Activated CD8-positive, alpha-beta memory T cell treated with anti-CD3 and anti-CD28 coated beads, Interleukin-2, amount 50 U/mL, for 48 hours (primary cell): ENCODE data around the gene TGFBR3L.
"Not testable (repeated sequence)": the region's sequence is repeated elsewhere in the genome, so short reads cannot be mapped to it uniquely, and the experiment has no call there.

Source experiments
- DNase-seq: peaks from one replicate; pipeline ENCODE4 v3.0.0-alpha.2; 2020

TGFBR3L gene

DNA sequence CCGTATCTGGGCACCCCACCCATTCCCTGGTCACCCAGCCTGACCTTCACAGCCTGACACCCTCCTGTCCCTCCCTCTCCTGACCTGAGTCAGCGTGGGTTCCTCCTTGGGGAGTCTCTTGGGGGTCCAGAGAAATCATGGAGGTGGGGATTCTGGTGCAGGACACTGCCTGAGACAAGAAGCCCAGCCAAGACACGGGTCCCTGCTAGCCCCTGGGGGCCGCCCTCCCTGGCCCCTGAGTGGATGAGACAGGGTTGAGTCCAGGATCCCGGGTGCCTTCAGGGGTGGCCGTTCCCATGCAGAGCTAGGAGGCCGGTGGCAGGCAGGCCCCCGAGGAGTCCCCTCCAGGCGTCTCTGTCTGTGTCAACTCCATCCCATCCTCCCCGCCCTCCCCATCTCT, 9.4 kb upstream of the TGFBR3L start:
- DNase-seq, result no peak

DNA sequence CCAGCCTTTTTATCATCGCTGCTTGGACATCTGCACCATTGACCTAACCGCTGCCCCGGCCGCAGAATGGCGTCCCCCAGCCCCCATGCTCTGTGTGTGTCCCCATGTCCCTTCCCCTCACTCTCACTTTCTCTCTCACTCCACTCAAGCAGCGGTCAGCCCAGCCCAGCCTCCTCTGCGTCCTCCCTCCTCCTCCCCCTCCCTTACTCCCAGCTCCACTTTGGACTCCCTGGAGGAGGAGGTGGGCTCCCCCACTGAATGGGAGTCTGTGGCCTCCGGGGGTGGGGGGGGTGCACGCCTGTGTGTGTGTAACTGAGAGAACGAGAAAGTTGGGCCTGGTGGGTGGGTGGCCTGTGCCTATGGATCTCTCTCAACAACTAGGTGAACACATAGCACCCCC, 8.8 kb upstream of the TGFBR3L start:
- no peak for DNase-seq

DNA sequence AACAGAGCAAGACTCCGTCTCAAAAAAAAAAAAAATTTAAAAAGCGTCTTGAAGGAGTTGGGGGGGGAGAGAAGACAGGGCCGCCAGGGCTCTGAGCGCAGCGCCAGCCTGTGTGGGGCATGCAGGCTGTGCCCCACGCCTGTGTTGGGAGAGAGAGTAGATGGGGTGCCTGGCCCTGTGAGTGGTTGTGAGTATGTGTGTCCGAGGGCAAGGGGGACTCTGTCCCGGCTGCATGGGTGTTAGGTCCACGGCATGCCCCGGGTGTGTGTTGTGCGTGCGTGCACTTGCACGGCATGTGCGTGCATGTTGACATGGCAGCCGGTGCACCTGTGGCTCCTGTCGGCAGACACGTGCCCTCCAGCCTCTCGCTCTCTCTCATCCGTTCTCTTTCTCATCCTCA, 7.5 kb upstream of the TGFBR3L start:
- DNase-seq, result no peak

DNA sequence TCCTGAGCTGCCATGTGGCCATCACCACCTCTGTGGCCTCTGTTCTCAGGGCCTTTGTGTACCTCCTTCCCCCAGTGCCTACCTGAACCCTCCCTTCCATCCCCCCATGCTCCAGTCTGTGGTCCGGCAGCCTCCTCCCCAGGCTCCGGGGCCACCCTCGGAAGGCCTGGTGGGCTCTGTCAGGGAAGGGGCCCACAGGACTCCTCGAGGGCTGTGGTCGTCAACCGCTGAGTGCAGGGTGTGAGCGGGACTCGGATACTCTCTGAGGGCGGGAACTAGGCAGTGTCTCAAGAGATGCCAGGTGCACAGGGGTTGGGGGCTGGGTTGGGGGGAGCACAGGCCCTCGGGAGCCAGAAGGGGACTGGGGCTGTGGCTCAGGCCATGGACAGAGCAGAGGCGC, 7.1 kb upstream of the TGFBR3L start:
- DNase-seq, result no peak

DNA sequence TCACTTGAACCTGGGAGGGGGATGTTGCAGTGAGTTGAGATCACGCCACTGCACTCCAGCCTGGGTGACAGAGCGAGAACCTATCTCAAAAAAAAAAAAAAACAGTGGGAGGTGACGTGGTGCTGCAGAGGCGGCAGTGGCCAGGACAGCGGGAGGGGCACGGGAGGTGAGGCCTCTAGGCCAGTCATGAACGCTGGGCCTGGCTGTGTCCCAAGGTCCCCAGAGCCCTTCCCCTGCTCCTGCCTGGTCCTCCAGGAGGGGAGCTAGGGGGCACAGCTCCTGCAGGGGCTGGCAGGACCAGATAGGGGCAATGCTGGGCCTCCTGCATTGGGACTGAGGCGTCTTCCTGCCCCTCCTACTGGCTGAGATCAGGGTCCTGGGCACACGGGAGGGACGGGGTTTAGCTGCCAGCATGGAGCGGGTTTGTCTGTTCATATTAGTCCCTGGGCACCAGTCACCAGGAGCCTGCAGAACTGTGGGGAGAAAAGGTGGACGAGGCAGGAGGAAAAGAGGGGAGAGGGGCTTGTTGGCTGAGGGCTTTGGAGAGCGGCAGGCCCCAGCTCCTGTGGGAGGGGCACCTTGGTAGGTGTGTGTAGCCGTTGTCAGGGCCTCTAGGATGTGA, 6.4 kb upstream of the TGFBR3L start:
- no peak for DNase-seq

DNA sequence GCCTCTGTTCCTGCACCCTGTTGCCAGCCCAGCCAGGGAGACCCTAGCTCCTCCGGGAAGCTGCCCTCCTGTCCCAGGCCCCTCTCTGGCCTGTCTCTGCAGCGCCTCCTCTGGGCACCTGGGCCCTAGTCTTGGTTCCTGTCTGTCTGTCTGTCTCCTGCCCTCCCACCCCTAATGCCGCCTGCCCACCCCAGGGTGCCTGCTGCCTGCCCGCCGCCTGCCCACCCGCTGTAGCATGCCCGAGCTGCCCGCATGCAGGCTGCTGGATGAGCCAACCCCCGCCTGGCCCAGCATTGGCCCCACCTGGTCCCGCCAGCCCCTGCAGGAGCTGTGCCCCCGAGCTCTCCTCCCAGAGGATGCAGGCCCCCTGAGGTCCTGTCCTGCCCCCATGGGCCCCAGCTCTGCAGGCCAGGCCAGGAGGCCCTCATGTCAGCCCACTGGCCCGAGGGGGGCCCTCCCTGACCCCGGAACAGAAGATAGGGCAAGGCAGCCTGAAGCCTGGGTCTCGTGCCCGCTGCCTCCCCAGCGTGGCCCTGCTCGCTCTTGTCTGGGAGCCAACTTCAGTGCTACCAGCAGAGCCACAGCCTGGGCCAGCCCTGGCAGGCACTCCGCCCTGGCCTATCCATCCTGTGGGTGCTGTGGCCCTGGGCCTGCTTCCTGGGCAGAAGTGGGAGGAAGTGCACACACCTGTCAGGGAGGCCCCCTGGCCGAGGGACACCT, 5.7 kb upstream of the TGFBR3L start:
- DNase-seq, result no peak

DNA sequence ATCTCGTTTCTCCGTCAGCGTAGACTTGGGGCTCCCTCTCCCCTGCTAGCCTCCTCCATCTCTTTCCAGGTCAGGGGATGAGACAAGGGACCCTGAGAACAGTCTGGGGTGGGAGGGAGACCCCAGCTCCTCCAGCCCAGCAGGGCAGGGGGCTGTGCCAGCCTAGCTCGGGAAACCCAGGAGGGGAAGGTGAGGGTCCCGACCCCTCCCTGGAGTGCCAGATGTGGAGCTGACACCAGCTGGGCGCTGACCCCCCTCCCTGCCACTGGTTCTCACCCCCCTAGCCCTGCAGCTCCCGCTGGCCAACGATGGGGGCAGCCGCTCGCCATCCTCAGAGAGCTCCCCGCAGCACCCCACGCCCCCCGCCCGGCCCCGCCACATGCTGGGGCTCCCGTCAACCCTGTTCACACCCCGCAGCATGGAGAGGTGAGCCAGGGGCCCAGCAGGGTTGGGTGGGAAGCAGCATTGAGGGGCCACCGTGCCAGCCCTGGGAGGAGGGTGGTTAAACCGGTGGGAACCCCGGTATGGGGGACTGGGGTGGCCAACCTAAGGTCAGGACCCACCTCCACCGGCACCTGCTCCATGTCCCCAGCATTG, 5.1 kb upstream of the TGFBR3L start:
- DNase-seq, result no peak

DNA sequence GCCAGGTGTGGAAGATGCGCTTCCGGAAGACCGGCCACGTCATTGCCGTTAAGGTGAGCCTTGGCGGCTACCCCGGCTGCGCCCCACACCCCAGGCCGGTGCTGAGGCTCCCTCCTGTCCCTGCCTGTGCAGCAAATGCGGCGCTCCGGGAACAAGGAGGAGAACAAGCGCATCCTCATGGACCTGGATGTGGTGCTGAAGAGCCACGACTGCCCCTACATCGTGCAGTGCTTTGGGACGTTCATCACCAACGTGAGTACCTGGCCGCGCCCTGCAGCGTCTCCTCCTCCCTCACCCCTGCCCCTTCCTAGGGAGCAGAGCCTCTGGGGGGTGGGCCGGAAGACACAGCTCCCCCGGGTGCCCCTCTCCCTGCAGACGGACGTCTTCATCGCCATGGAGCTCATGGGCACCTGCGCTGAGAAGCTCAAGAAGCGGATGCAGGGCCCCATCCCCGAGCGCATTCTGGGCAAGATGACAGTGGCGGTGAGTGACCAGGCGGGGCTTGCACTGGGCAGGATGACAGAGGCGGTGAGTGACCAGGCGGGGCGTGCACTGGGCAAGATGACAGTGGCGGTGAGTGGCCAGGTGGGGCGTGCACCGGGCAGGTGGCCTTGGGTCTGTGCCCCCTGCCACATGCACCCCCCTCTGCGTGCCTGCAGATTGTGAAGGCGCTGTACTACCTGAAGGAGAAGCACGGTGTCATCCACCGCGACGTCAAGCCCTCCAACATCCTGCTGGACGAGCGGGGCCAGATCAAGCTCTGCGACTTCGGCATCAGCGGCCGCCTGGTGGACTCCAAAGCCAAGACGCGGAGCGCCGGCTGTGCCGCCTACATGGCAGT, 4.1 kb upstream of the TGFBR3L start:
- DNase-seq, result no peak

DNA sequence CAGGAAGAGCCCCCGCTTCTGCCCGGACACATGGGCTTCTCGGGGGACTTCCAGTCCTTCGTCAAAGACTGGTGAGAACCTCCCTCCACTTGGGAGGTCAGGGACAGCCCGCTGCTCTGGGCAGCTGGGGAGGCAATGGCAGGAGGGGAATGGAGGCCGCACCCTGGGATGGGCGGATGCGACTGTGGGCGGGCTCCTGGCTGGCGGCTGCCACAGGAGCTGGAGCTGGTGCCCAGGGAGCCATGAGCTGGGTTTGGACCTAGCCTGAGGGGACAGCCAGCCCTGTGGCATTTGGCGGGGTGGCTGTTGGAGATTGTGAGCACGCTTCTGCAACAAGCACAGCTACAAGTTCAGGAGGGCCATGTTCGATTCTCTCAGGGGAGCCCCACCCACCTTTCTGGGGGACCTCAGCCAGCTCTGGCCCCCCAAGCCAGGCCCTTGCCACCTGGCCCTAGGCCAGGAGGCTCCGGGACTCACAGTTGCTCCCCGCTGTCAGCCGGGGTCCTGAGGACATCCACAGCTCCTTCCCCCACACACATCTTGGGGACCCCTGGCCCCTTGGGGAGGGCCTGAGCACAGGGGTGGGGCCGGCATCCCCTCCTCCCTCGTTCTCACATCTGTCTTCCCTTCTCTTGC, 3.0 kb upstream of the TGFBR3L start:
- DNase-seq, result no peak

DNA sequence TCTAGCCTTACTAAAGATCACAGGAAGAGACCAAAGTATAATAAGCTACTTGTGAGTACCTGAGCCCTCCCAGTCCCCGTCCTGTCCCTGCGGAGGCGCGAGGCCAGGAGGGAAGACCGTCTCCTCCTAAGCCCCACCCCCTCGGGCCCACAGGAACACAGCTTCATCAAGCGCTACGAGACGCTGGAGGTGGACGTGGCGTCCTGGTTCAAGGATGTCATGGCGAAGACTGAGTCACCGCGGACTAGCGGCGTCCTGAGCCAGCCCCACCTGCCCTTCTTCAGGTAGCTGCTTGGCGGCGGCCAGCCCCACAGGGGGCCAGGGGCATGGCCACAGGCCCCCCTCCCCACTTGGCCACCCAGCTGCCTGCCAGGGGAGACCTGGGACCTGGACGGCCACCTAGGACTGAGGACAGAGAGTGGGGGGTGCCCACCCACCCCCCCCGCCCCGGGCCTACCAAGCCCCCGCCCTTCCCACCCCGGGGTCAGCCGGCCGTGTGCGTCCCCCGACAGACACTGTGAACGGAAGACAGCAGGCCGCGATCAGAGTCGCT, 2.4 kb upstream of the TGFBR3L start:
- no peak for DNase-seq

DNA sequence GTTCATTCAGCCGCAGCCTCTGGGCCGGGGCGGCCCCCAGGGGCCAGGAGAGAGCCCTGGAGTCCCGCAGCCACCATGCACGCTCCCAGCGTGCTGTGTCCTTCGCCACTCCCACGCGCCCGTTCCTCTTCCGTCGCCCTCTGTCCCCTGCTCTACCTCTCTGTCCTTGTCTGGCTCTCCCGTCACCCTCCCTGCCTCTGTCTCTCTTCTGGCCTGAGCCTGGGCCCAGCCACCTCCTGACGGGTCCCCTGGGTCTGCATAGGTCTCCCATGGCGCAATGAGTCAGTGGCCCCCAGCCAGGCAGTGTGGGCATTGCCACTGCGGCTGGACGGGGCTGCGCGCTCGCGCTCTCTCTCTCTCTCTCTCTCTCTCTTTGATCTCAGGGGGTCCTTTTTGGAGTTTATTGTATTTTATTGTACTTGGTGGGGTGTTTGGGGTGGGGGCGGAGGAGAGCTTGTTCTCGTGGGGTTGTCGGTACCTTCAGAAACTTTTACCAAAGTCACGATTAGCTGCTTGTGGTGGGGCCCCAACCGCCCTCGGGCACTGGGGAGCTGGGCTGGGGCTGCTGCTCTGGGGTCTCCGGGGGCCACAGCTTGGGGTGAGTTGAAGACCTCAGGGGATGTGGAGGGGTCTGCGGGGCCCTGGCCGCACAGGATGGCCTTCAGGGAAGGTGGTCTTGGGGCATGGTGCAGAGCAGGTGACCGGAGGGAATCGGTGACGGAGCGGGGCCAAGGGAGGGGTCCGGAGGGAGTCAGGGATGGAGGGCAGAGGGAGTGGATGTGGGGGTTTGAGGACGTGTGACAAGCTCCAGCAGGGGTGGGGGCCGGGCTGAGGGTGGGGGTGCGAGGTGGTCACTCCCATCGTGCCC, 1.7 kb upstream of the TGFBR3L start:
- no peak for DNase-seq

DNA sequence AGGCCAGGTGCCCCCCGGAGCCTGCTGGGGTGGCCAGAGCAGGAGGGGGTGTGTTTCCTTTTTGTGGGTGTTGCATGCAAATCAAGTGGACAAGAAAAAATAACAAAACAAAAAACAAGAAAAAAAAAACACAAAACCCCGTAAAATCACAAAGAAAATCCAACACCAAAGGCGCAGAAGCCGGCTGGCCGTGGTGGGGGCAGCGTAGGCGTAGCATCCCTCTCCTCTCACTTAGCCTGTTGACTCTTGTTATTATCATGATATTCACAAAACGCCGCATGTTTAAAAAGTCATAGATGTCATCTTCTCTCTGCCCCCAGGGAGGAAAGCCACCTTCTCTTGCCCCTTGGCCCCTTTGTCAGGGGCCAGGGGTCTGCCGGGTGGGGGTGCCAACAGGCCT, 978 bp upstream of the TGFBR3L start:
- no peak for DNase-seq

DNA sequence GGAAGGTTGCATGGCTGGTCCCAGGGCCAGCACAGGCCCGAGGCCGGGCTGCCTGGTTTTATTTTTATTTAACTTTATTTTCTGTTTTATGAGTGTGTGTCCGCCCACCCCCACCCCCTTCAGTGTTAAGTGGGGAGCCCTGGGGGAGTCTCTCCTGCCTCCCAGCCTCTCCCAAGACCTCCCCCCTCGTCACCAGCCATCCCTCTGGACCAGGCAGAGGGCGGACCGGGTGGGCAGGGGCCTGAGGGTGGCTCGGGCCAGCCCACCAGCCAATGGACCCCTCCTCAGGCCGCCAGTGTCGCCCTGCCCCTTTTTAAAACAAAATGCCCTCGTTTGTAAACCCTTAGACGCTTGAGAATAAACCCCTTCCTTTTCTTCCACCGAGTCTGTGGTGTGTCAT, 531 bp upstream of the TGFBR3L start:
- no peak for DNase-seq

DNA sequence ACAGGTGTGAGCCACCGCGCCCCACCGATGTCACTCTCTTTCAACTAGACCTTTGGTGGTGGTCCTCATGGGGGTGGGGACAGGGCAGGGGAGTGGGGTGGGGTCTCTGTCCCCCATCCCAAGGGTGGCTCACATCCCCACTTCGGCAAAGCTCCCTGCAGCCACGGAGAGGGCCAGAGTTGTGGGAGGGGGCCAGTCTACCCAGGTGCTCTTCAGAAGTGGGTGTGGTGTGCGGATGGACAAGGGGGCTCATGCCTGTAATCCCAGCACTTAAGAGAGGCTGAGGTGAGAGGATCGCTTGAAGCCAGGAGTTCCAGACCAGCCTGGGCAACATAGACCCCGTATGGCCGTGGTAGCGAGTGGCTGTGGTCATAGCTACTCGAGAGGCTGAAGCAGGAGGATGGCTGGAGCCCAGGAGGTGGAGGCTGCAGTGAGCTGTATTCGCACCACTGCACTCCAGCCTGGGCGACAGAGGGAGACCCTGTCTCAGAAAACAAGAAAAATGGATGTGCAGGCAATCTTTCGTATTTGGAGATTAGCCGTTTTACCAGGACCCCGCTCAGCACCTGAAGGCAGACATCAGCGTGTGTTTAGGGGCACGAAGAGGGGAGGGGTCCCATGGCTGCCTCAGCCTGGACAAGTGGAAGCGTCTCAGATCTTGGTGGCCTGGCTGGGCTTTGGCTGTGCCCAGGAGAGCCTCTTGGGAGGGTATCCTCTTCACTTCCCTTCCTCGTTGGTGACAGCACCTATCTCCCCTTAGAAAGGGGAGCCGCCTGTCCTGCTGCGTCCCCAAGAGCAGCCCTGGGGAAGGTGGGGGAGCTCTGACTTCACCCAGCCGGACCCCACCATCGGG, 846 bp downstream of the TGFBR3L start:
- DNase-seq, result no peak

DNA sequence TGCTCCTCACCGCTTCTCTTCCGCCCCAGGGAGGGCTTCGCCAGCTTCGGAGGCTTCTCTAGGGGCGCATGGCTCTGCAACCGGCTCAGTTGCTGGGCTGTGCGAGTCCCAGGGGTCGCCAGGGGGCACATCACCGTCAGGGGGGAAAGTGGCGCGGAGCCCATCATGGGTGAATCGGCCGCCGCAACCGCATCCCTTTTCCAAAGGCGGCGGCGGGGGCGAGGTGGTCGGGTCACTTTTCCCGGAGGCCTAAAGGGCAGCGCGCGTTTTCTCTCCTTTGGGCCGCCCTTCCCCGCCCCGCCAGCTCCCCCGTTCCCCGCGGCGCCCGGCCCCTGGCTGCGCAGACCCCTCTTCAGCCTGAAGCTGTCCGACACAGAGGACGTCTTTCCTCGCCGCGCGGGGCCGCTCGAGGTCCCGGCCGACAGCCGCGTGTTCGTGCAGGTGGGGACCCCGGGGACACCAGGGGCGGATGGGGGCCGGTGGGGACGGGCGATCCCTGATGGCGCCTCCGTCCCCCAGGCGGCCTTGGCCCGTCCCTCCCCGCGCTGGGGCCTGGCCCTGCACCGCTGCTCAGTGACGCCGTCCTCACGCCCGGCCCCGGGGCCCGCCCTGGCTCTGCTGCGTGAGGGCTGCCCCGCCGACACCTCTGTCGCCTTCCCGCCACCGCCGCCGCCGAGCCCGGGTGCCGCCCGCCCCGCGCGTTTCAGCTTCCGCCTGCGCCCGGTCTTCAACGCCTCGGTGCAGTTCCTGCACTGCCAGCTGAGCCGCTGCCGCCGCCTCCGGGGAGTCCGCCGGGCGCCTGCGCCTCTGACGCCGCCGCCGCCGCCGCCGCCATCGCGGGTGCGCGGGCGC, 1.7 kb downstream of the TGFBR3L start:
- DNase-seq, result peak; percentile 85

DNA sequence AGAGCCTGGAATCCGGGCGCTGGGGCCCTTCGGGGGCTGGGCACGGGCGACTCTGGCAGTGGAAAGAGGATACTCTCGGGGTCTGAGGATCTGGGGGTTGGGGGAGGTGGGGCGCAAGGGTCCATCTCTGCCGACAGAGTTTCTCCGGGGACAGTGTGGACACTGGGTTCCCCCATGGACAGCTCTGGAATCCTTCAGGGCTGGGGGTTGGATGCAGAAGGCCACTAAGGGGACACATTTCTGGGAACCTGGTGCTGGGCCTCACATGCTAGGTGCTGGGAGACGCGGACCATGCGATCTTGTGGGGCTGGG, 2.3 kb downstream of the TGFBR3L start:
- no peak for DNase-seq

DNA sequence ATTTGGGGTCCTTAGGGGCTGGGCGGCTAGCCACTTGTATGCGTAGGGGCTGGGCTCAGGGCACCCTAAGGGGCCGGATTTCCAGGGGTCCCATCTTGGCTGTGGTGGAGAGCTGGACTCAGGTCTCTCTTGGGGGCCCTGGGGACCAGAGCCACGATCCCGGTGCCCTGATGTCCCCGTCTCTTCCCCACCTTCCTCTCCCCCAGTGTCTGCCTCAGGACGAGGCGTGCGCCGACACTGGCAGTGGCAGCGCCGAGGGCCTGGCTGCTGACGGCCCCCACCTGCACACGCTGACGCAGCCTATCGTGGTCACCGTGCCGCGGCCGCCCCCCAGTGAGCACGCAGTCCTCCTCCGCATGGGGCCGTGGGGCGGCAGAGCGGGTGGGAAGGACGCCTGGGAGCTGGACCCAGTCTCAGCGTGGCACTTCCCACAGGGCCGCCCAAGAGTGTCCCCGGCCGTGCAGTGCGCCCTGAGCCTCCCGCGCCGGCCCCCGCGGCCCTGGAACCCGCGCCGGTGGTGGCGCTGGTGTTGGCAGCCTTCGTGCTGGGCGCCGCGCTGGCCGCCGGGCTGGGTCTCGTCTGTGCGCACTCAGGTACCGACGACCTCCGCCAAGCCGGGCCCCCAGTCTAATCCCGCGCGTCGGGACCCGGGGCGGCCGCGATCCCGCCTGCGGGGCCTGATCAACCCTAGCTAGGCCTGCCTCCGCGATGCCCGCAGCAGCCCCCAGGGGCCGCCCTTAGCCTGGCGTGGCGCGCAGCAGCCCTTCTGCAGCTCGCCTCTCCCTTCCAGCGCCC, 2.8 kb downstream of the TGFBR3L start:
- peak; percentile 78 for DNase-seq

DNA sequence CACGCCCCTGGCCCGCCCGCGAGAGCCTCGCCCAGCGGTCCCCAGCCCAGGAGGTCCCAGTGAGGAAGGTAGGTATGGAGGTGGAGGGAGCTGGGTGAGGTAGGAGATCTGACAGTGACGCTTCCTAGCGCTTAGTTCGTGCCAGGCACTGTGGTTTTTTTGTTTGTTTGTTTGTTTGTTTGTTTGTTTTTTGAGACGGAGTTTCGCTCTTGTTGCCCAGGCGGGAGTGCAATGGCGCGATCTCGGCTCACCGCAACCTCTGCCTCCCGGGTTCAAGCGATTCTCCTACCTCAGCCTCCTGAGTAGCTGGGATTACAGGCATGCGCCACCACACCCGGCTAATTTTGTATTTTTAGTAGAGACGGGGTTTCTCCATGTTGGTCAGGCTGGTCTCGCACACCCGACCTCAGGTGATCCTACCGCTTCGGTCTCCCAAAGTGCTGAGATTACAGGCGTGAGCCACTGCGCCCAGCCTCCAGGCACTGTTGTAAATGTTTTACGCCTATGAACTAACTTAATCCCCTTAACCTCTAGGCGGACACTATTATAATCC, 3.5 kb downstream of the TGFBR3L start:
- DNase-seq, result not testable (repeated sequence)
